ENCODE results near the gene HDAC9. TPM values are rescaled to one million over a fixed set of nuclear protein-coding genes. Genes with fewer than 3 reads are reported as not detected.

Gene HDAC9
- total RNA-seq, 1 donor from 2014 or later: 13.5 TPM

DNA sequence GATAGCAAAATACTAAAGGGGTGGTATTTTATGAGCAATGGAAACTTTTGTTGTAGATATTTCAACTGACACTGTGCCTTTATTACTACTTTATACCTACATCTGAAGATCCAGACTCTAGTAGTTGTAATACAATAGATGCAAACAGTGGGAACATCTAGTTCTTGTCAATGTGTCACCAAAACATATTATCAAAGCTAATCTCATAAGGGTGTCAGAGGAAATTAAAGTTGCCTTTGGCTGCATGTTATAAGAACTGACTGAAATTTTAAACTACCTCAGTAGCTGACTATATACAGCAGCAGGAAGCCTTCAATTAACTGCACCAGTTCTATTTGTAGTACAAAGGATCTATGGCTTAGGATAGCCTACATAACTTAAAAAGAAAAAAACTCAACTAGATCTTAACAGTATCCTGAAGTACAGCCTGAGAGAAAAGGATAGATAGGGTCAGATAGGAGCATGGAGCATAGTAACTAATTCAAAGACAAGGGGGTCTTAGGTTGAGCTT lies 30.9 kb downstream of the HDAC9 start:
- DNase-seq (ENCODE audit: low spot score): no peak

DNA sequence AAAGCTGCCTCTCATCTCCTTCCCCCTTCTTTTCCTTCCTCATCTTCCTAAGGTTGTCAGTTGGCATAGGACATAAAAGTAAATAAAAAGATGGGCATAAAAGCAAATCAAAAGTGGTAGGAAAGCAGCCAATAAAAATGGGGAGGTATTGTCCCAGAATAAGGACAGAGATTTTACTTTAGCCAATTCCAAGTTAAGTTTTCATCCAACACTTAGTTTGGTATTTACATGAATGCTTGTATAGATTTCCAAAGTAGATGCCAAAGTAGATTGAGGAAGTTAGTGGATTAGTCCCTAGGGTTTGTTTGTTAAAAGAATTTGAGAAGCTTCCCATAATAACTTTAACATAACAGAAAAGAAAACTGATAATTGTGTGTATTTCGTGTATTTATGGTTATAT lies 33.7 kb downstream of the HDAC9 start:
- DNase-seq (ENCODE audit: low spot score): no peak

DNA sequence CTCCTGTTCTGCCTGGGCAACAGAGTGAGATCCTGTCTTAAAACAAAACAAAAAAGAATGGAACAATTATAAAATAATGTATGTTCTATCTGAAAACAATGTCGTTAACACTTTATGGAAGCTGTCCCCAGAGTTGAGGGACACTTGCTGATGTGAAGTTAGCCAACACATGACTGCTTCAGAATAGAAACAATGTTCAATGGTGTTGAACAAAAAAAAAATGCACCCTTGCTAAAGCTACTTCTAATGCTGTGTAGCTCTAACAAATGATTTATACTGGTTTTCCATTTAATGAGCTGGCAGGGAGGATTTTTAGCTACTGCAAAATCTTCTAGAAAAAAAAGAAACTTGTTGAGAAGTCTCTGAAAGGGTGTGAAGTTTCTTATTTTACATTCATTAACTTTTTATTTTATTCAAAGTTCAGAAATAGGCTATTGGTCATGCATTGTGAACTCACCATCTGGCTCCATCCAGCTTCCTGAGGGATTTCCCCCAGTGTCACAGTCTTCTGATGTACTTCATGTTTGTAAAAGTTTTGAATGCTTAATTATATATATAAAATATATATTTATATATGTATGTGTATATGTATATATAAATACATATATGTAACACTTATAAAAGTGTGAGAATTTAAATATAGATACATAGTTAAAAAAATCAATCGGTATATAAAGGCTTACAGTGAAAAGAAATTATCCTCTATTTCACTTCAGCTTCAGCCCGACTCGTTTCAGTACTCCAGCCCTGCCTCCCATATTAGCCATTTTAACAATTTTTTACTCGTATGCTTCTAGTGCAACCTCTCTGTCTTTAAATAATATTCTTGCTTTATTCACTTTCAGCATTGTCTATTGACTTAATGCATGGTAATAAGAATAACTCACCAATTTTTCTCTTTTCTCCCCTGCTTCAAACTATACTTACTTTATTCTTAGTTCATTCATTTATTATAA lies 35.0 kb downstream of the HDAC9 start:
- DNase-seq (ENCODE audit: low spot score): no peak

DNA sequence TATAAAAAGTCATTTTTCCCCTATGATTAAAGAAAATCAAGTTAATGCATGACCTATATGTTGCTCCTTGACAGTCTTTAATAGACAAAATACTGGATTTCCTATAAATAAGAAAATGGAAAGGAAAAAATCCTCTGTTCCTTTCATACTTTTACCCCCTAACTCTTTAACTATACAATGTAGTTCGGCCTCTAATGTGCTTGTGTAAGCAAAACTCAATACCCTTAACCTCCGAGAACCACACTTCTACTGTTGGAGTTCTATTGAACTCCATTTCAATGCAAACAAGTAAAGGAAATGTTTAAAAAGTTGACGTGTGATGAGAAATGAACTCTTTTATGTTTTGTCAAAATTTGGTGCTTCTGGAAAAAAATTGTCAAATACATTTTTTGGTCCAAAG lies 36.0 kb downstream of the HDAC9 start:
- no peak for DNase-seq (ENCODE audit: low spot score)

DNA sequence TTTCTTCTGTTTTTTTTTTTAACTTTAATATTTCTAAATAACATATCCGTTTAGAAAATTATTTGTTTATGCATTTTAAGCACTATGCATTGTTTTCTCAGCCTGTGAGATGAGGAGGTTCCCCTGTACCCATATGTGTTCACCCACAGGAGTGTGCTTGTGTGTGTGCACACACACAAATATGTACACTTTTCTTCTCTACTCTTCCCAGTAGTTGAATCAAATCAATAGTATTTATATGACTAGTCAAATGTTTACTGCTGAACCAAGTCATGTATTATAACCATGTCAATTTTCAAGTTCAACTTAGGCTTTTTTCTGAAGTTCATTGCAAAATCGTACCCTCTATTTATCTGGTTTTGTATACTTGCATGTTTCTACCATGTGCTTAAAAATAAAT lies 37.3 kb downstream of the HDAC9 start:
- DNase-seq (ENCODE audit: low spot score): no peak

DNA sequence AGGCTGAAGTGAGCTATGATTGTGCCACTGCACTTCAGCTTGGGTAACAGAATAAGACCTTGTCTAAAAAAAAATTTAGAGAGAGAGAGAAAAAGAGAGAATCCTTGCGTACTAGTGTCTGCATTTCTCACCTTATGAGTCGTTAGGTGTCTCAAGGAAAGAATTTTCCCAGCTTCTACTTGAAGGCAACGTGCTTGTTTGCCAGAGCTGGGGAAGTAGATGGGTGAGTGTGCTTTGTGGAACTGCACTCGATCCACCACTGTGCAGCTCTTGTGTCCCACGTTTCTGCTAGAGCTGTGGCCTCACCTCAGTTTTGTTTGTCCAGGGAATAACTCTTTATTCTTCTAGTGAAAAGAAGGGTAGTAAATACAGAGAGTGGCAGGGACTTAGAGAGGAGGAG lies 38.9 kb downstream of the HDAC9 start:
- DNase-seq (ENCODE audit: low spot score): no peak

DNA sequence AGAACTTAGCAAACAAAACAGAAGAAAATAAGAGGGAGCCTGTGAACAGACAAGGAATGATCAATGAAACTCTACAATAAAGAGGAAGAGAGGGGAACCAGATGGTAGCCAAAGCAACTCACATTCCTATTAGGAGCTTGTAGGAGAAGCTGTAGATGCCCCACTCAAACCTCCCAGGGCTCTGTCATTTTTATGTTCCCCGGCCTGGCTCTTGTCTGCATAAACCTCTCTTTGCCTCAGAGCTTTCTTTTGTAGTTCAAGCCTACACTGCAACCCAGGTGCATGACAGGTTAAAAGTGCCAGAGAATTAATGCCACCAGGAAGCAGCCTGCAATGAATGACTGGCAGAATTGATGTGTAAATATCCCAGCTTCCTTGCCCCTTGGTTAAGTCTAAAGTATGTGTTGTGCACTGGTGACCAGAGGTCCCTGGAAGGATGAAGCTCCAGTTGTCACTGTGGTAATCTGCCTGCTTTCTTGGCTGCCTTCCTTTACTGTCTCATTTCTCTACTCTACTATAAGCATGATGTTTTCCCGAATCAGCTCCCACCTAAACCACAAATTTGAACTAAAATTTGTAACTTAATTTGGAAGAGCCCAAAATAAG lies 40.4 kb downstream of the HDAC9 start:
- no peak for DNase-seq (ENCODE audit: low spot score)

DNA sequence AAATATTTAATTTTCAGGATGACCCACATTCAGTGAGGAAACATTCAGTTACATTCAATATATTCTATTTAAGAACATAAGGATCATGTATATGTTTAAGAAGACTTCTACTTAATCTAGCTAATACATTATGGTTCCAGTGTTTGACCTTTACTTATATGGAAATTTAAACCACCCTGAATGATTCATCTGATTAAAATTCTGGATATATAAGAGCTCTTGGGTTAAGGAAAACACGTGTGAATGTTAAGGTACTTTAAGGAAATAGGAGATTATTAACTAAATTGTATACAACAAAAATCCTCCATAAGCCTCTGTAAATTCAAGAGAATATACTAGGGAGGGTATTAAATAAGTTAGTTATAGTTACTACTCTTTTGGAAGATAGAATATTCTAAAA lies 40.9 kb downstream of the HDAC9 start:
- no peak for DNase-seq (ENCODE audit: low spot score)

DNA sequence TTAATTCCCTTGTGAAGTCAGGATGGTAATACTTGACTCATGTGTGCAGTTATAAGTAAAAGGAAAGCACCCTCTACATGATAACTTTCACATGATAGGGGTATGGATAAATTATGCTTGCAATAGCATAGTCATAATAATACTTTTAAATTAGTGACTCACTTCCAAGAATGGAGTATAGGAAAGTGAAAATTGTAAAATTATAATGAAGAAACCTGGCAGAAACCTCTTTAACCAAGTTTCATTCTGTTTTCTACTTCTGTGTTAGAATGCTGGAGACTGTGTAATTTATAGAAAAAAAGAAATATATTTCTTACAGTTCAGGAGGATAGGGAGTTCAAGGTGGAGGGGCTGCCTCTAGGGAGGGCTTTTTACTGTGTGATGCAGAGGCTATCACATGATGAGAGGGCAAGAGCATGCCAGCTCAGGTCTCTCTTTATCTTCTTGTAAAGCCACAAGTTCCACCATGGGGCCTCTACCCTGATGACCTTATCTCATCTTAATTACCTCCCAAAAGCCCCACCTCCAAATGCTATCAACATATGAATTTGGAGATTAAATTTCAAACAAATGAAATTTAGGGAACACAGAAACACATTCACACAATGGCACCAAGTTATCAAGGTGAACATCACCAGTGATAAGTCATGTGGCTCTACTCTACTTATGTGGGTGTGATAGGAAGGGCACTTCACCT lies 43.2 kb downstream of the HDAC9 start:
- DNase-seq (ENCODE audit: low spot score): no peak

DNA sequence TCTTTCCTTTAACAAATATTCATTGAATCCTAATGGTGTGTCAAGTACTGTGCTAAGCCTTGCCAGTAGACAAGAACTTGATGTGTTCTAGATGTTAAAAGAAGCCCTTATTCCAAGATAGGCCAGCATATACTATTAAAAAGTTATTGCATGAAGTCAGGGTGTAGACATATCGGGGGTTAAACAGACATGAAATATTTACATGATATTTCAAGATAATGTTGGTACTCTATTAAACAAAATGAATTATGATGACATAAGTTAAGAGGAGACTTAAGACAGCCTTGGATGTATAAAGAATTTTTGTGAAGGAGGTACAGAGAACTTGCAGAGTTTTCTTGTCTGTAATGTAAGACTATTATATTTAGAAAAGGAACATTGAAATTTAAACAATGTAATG lies 44.8 kb downstream of the HDAC9 start:
- no peak for DNase-seq (ENCODE audit: low spot score)

DNA sequence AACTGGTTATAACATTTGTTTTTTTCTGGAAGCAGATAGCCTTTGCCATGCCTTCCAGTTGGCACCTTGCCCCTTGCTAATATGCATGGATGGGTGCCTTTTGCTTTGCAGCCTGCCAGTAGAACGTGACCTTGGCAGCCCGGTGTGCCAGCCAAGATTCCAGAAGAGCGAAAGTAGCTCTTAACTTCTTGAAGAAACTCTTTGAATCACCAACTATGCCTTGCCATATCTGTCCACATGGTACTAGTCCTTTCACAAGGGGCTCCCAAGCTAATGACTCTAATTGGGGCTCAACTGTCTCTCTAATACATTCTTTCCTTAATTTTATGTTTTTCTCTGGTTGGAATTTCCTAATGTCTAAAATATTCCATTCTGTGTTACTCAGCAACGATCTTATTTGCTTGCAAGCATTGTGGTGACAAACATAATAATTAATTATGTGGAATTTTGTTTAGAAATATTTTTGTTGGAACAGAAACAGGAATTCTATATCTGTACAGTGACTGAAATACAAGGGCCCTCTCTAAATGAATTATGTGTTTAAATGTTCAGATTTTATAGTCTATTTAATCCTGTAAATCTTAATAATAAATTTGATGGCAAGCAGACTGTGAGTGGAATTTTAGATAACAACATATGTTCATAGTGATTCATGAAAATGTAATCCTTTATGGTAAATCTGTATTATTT lies 45.8 kb downstream of the HDAC9 start:
- DNase-seq (ENCODE audit: low spot score): peak; percentile 68

DNA sequence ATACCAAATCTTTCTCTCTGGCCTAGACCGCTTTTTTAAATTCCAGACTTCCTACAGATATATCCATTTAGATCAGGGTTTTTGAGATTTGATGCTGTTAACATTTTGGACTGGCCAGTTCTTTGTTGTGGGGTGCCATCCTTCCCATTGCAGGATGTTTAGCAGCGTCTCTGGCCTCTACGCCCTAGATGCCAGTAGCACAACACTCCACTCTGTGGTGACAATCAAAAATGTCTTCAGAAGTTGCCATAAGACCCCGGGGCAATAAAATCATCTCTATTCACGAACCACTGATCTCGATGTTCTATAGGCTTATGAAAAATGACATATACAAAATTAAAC lies 46.3 kb downstream of the HDAC9 start:
- DNase-seq (ENCODE audit: low spot score): no peak

DNA sequence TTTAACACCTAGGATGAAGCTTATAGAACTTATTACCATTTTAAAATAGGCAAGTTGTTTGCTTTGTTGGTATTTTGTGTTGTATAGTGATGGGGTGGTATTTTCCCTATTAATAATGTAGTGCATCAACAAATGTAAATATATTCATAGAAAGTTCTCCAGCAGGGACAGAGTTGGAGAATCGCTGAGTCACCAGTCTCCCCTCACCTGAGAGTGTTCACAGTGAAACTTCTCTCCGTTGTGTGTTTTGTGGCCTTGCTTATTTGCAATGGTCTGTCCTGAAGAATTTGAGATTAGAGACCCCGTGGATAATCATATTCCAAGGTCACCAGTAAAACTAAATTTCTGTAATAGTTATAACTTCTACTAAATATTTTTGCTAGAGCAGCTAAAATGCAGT lies 51.0 kb downstream of the HDAC9 start:
- no peak for DNase-seq (ENCODE audit: low spot score)

DNA sequence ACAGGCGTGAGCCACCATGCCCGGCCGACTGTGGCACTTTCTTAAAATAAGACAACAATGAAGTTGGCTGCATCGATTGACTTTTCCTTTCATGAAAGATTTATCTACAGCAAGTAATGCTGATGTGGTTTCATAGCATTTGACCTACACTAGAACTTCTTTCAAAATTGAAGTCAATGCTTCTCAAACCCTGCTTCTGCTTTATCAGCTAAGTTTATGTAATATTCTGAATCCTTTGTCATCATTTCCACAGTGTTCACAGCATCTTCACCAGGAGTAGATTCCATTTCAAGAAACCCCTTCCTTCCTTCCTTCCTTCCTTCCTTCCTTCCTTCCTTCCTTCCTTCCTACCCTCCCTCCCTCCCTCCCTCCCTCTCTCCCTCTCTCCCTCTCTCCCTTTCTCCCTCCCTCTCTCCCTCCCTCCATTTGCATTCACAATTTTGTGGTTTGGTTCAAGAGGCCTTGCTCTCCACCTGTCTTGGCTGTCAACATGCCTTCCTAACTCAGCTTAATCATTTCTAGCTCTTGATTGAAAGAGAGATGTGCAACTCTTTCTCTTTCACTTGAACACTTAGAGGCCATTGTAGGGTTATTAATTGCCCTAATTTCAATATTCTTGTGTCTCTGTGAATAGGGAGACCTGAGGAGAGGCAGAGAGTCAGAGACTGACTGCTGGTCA lies 52.1 kb downstream of the HDAC9 start:
- no peak for DNase-seq (ENCODE audit: low spot score)

DNA sequence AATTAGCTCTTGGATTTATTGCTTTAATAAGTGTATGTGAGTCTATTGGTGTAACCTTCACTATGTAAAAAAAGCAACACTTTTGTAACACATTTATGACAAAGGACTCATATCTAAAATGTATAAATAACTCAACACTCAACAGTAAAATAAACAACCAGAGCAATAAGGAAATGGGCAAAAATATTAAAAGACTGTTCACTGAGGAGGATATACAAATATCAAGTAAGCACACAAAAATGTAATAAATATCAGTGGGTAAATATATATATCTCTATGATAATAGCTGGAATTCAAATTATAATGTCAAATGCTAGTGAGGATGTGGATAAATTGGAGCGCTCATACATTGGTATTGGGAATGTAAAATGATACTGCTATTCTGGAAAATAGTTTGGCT lies 53.0 kb downstream of the HDAC9 start:
- no peak for DNase-seq (ENCODE audit: low spot score)

DNA sequence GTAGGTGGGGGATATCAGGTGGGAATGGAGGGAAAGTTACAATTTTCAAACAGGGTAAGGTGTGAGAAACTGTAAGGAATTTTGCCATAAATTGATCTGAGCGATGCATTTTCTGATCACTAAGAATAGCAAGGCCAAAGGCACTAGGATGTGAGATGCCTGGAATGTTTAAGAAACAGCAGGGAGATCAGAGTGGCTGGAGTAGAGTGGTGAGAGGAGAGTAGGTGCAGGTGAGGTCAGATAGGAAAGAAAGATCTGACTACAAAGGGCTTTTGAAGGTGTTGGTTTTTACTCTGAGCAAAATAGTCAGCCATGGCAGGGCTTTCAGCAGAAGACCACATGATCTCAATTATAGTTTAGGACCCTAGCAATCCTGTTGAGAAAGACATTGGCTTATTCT lies 55.0 kb downstream of the HDAC9 start:
- no peak for DNase-seq (ENCODE audit: low spot score)

DNA sequence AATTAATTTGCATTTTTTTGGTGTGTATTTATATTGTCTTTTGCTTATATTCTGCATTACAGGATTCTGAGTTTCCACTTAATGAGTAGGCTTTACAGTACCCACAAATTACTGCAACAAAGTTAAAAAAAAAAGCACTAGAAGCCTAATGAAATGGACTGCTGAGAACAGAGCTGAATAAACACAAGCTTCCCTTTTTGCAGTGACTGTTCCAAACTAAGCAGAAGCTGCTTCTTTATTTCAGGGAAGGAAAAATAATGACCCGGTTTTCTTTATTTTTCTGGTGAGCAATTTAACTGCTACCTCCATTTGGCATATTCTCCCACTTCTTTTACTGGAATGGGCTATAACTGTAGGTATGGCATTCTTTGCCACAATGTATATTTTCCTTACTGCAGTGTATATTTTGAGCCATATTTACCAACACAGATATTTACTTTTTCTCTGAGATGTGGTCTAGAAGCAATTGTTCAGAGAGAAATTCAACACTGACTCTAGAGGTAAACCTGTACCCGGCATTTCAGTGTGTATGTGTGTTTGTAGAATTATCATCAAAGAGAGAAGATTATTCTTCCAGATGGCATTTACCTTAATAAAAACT lies 56.9 kb downstream of the HDAC9 start:
- no peak for DNase-seq (ENCODE audit: low spot score)

DNA sequence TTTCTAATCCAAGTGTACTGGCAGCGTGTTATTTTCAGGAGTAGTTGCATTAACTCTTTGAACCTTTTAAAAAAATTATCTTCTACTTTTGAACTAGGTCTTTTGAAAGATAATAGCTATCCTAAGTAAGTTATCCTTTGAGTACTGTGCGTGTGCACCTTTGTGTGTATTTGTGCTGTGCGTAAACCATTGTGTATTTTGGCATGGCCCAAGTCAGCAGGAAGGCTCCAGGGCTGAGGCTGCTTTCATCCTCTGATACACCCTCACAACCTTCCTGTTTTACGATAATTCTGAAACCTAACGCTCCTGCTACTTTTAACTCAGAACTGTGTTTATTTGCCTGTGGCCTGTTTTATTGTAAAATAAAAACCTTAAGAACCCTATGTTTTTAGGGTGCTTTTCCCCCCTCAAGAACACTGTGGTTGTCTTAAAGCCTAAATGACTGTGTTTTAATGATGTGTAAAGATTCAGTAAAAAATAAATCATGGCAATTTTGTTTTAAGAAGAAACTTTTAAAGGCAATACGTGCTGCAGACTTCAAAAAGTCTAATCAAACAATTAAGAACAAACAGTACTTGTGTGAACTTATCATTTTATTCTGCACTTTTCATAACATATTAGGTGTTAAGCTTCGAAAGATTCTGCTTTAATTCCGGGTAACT lies 57.5 kb downstream of the HDAC9 start:
- DNase-seq (ENCODE audit: low spot score): no peak

DNA sequence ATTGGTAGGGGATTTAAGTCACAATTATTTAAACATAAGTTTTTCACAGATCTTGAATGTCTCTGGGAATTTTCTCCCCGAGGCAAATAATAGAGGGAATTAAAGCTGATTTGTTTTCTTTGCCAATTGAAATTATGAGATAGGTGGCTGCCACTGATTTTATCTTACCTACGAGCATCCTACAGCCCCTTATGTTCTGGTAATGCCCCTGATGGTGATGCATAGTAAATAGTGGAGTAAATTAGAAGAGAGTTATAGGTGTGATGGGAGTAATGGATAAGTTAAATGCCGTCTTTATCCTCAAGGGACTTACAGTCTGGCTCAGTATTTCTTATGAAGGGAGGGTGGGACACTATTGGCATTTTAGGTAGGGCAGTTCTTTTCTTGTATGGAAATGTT lies 58.1 kb downstream of the HDAC9 start:
- DNase-seq (ENCODE audit: low spot score): no peak

DNA sequence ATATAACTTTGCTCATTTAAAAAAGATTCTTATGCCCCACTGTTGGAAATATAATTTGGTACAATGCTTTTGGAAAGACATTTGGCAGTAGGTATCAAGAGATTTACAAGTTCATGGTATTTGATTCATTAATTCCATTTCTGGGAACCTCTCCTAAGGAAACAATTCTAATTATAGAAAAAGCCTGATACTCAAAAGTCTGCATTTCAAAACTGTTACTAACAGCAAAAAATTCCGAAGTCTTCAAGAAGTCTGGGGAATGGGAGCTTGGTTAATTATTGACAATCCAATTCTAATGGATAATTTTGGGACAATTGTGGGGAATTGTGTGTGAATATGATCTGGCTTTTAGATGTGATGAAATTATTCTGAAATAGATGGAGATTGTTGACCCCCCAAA lies 59.6 kb downstream of the HDAC9 start:
- no peak for DNase-seq (ENCODE audit: low spot score)

DNA sequence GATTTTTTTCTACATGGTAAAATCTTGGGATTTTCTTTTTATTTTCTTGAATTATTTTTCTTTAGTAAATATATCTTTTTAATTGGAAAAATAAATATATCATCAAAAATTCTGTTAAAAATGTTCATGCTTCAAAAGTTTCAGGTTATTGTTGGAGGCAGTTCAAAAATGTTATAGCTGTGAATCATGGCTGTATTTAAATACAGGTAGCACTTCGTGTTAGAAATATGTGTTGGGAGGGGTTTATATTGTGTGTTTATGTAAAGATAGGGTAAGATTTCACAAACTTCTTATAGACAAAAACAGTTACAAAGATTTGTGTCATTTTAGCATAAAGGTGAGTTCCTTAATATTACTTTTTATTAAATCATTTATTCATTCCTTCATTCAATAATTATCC lies 60.4 kb downstream of the HDAC9 start:
- DNase-seq (ENCODE audit: low spot score): no peak

Data from mucosa of gallbladder (tissue), 1 donor.